NCI-H2227 (cell line): ENCODE results near the gene KEL.

Experiments used
- DNase-seq: peaks from one replicate; lab custom pipeline; 2025; ENCODE audit not compliant: unreplicated experiment; lab: John Stamatoyannopoulos, UW

The KEL gene

GRCh38 chr7:142901426-142902259 lies 60.5 kb downstream of the KEL start:
- no peak for DNase-seq

- no peak for DNase-seq
Measured at GRCh38 chr7:142899661-142900060, 62.5 kb downstream of the KEL start.

- no peak for DNase-seq
Measured at GRCh38 chr7:142898377-142899170, 63.6 kb downstream of the KEL start.

GRCh38 chr7:142897691-142898090 lies 64.5 kb downstream of the KEL start:
- DNase-seq = no peak

GRCh38 chr7:142896741-142897379 lies 65.3 kb downstream of the KEL start:
- DNase-seq = no peak

- DNase-seq = no peak
Measured at GRCh38 chr7:142896151-142896550, 66.0 kb downstream of the KEL start.

GRCh38 chr7:142894985-142895593 lies 67.1 kb downstream of the KEL start:
- no peak for DNase-seq

- no peak for DNase-seq
Measured at GRCh38 chr7:142894112-142894984, 67.8 kb downstream of the KEL start.

GRCh38 chr7:142892951-142893350 lies 69.2 kb downstream of the KEL start:
- DNase-seq = no peak

- DNase-seq = no peak
Measured at GRCh38 chr7:142891490-142892082, 70.6 kb downstream of the KEL start.
